ENCODE results near the gene HOMER3.

Gene HOMER3

DNA sequence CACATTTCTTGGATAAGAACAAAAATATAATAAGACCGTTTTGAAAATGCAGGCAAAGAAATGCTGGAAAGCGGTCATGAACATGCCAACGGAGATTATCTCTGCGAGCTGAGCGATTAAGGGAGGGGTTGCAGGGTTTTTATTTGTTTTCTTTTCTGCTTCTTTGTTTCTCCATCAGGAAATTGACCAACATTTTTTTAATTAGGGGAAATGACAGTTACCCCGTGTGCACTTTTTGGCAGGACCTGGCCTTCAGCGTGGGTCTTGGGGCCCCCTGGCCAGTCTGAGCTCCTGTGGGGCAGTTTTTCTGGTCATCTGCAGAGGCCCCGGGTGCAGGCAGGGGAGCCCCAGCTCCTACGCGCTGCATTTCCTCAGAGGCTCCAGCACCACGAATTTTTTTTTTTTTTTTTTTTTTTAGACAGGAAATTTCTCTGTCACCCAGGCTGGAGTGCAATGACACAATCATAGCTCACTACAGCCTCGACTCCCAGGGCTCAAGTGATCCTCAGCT is 31.3 kb upstream of the HOMER3 start:
- Histone ChIP-seq H3K4me2 (ENCODE audit: low read length) (no peak overlapping the region), H3K9me2 (ENCODE audit: low read depth, low read length) (no peaks in the 10 kb centered on the region), H2AFZ (ENCODE audit: low read length) (no peak overlapping the region), H3K4me1 (ENCODE audit: insufficient read depth, low read length, severe bottlenecking) (no peaks in the 10 kb centered on the region), H3K27me3 (ENCODE audit: insufficient read depth, low read length) (no peaks in the 10 kb centered on the region), H4K20me1 (ENCODE audit: insufficient read depth, low read length) (no peaks in the 10 kb centered on the region), H3K9me3 (ENCODE audit: low read length) (no peaks in the 10 kb centered on the region), H3K79me2 (ENCODE audit: insufficient read depth, low read length) (no peaks in the 10 kb centered on the region), H3F3A (ENCODE audit: insufficient read depth, low read length) (no peaks in the 10 kb centered on the region), H3K27ac (ENCODE audit: low read depth, low read length, poor library complexity, severe bottlenecking) (no peak overlapping the region), H3K36me3 (ENCODE audit: insufficient read depth, low read length) (no peaks in the 10 kb centered on the region; the same call in 1 of the 2 replicates), H3K9ac (ENCODE audit: low read length) (no peak overlapping the region), H3K4me3 (ENCODE audit: low read depth, low read length, poor library complexity, severe bottlenecking) (no peak overlapping the region)
- TF ChIP-seq, protein P1, sequence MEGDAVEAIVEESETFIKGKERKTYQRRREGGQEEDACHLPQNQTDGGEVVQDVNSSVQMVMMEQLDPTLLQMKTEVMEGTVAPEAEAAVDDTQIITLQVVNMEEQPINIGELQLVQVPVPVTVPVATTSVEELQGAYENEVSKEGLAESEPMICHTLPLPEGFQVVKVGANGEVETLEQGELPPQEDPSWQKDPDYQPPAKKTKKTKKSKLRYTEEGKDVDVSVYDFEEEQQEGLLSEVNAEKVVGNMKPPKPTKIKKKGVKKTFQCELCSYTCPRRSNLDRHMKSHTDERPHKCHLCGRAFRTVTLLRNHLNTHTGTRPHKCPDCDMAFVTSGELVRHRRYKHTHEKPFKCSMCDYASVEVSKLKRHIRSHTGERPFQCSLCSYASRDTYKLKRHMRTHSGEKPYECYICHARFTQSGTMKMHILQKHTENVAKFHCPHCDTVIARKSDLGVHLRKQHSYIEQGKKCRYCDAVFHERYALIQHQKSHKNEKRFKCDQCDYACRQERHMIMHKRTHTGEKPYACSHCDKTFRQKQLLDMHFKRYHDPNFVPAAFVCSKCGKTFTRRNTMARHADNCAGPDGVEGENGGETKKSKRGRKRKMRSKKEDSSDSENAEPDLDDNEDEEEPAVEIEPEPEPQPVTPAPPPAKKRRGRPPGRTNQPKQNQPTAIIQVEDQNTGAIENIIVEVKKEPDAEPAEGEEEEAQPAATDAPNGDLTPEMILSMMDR (IDR thresholded peaks at IDR 0.05; ENCODE audit: low read length), result no peak
- no peak for TF ChIP-seq EZH2 (IDR thresholded peaks at IDR 0.05; ENCODE audit: borderline replicate concordance, low read length)

DNA sequence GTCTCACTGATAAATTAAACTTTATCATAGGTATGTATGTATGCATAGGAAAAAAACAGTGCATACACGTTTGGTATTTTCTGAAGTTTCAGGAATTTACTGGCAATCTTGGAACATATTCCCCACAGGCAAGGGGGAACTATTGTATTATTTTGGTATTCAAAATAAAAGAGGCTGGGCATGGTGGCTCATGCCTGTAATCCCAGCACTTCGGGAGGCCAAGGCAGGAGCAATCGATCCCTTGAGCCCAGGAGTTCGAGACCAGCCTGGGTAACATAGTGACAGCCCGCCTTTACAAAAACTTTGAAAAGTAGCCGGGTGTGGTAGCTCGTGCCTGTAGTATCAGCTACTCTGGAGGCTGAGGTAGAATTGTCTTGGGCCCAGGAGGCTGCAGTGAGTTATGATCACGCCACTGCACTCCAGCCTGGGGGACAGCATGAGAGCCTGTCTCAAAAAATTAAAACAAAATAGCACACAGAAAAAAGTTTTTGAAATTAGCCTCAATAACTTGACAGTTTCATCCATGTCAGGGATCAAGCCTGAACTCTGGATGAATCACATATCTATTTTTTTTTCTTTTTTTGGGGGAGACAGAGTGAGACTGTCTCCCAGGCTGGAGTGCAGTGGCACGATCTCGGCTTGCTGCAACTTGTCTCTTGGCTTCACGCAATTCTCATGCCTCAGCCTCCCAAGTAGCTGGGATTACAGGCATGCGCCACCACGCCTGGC is 29.1 kb upstream of the HOMER3 start:
- H3K36me3 ChIP-seq (ENCODE audit: insufficient read depth, low read length), result no peaks in the 10 kb centered on the region; the same call in 1 of the 2 replicates
- H4K20me1 ChIP-seq (ENCODE audit: insufficient read depth, low read length), result no peaks in the 10 kb centered on the region
- TF ChIP-seq EZH2 (IDR thresholded peaks at IDR 0.05; ENCODE audit: borderline replicate concordance, low read length), result no peak
- TF ChIP-seq, protein P1 (IDR thresholded peaks at IDR 0.05; ENCODE audit: low read length), result no peak
- no peaks in the 10 kb centered on the region for H3K9me3 ChIP-seq (ENCODE audit: low read length)
- no peak overlapping the region for H2AFZ ChIP-seq (ENCODE audit: low read length)
- no peaks in the 10 kb centered on the region for H3K4me1 ChIP-seq (ENCODE audit: insufficient read depth, low read length, severe bottlenecking)
- H3F3A ChIP-seq (ENCODE audit: insufficient read depth, low read length), result no peaks in the 10 kb centered on the region
- H3K79me2 ChIP-seq (ENCODE audit: insufficient read depth, low read length), result no peaks in the 10 kb centered on the region
- H3K27ac ChIP-seq (ENCODE audit: low read depth, low read length, poor library complexity, severe bottlenecking), result no peak overlapping the region
- no peak overlapping the region for H3K4me2 ChIP-seq (ENCODE audit: low read length)
- no peaks in the 10 kb centered on the region for H3K9me2 ChIP-seq (ENCODE audit: low read depth, low read length)
- H3K4me3 ChIP-seq (ENCODE audit: low read depth, low read length, poor library complexity, severe bottlenecking), result no peak overlapping the region
- H3K27me3 ChIP-seq (ENCODE audit: insufficient read depth, low read length), result no peaks in the 10 kb centered on the region
- H3K9ac ChIP-seq (ENCODE audit: low read length), result no peak overlapping the region

DNA sequence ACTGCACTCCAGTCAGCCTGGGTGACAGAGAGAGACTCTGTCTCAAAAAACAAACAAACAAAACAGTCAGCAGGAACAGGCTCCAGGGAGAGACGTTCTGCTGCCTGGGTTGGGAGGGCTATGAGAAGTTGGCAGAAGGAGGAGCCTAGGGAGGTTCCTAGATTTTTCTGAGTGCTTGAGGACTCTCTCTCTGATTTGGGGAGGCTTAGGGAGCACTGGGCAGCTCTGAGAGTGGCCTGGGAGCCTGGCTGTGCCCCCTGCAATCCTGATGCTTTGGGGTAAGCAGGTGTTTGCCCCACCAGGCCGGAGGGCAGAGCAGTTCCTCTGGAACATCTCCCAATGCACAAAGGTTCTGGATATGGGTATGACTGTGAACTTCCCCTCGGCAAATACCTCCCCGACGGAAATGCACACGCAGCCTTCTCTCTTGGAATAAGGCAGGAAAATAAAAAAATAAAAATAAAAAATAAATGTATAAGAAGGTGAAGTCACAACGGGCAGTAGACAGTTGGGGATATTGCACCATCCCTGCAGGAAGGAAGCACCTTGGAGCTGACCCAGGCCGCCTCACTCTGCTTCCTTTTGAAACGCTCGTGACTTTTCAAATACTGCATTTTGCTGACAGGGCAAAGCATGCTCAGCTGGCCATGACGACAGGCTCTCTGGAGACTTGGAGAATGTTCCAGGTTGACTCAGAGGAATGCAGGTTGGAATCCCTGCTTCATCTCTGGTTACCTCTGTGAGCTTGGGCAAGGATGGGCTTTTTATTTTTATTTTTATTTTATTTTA is 26.5 kb upstream of the HOMER3 start:
- H4K20me1 ChIP-seq (ENCODE audit: insufficient read depth, low read length), result no peaks in the 10 kb centered on the region
- no peak overlapping the region for H3K27ac ChIP-seq (ENCODE audit: low read depth, low read length, poor library complexity, severe bottlenecking)
- H3K9ac ChIP-seq (ENCODE audit: low read length), result no peak overlapping the region
- H3K4me2 ChIP-seq (ENCODE audit: low read length), result no peak overlapping the region
- H3K9me2 ChIP-seq (ENCODE audit: low read depth, low read length), result no peaks in the 10 kb centered on the region
- TF ChIP-seq EZH2 (IDR thresholded peaks at IDR 0.05; ENCODE audit: borderline replicate concordance, low read length), result no peak
- TF ChIP-seq, protein P1 (IDR thresholded peaks at IDR 0.05; ENCODE audit: low read length), result no peak
- H3F3A ChIP-seq (ENCODE audit: insufficient read depth, low read length), result no peaks in the 10 kb centered on the region
- no peaks in the 10 kb centered on the region; the same call in 1 of the 2 replicates for H3K36me3 ChIP-seq (ENCODE audit: insufficient read depth, low read length)
- no peaks in the 10 kb centered on the region for H3K27me3 ChIP-seq (ENCODE audit: insufficient read depth, low read length)
- no peak overlapping the region for H2AFZ ChIP-seq (ENCODE audit: low read length)
- H3K4me1 ChIP-seq (ENCODE audit: insufficient read depth, low read length, severe bottlenecking), result no peaks in the 10 kb centered on the region
- no peaks in the 10 kb centered on the region for H3K79me2 ChIP-seq (ENCODE audit: insufficient read depth, low read length)
- H3K4me3 ChIP-seq (ENCODE audit: low read depth, low read length, poor library complexity, severe bottlenecking), result no peak overlapping the region
- H3K9me3 ChIP-seq (ENCODE audit: low read length), result no peaks in the 10 kb centered on the region

Measured in OCI-LY1 (cell line).